HCT116 (cell line): ENCODE results near the gene HOXB9. TPM values are rescaled to one million over a fixed set of nuclear protein-coding genes. Genes with fewer than 3 reads are reported as not detected.

Experiments
- ATAC-seq: fragments of 200-7000 bp; cut with Tn5 transposase; 2 replicates; pipeline ENCODE4 v1.9.1; 2020; ENCODE audit warnings: mild to moderate bottlenecking, moderate library complexity
- BruUV-seq: library from RNA; stranded (reverse); fragments of 400-500 nt; replicated peaks from 2 replicates; lab custom pipeline; 2021; lab: Mats Ljungman, UMichigan
- CTCF ChIA-PET: fragments of 300-600 bp; sonication (Branson Sonifier 250); formaldehyde crosslinking; loops from one replicate; lab custom pipeline; 2021; ENCODE audit warnings: antibody characterized with exemption; lab: Charles Lee
- POLR2A ChIA-PET: fragments of 300-600, 350-600 bp; sonication (Branson Sonifier 250); formaldehyde crosslinking; loops from one replicate; lab custom pipeline; 2021; ENCODE audit warnings: antibody characterized with exemption; lab: Charles Lee
- RAD21 ChIA-PET, 2 experiments: fragments of 300-600 bp; sonication (Branson Sonifier 250); formaldehyde crosslinking; loops; one replicate each; lab custom pipeline; 2023; ENCODE audit warnings: low total read pairs in 2 of 2; ENCODE audit not compliant: uncharacterized antibody in 2 of 2, unreplicated experiment in 2 of 2, low non-redundant PET in 1 of 2; lab: Charles Lee
- DNase-seq: peaks from one replicate; pipeline ENCODE4 v3.0.0-alpha.2; 2010; ENCODE audit warnings: low read depth, low spot score
- H2AFZ ChIP-seq: fragments of 200-600 bp; shearing (Covaris generic), sonication (generic); 2 replicates; pipeline ENCODE4 v1.6.1; 2017; ENCODE audit warnings: low read depth, mixed run types, mixed read lengths, antibody characterized with exemption, low read length; ENCODE audit not compliant: poor library complexity, severe bottlenecking
- H3K27ac ChIP-seq: 2 replicates; pipeline ENCODE4 v1.5.1; 2012; ENCODE audit warnings: low read depth, low read length
- H3K27me3 ChIP-seq: fragments of 200-600 bp; sonication (generic); 2 replicates; pipeline ENCODE4 v1.6.1; 2016; ENCODE audit warnings: mixed run types, low read length, mixed read lengths; ENCODE audit not compliant: insufficient read depth
- H3K36me3 ChIP-seq, 2 experiments: fragments of 200-500 bp in 1 of 2; fragments of 200-600 bp in 1 of 2; sonication (Bioruptor generic) in 1 of 2; sonication (generic) in 1 of 2; 2 replicates each; pipeline versions ENCODE4 v1.5.1 to v1.6.1; 2014 to 2016; ENCODE audit warnings: low read length in 2 of 2, inconsistent platforms in 1 of 2, mixed read lengths in 1 of 2, mixed run types in 1 of 2; ENCODE audit not compliant: insufficient read depth in 2 of 2, control insufficient read depth in 1 of 2
- H3K4me1 ChIP-seq, 2 experiments: fragments of 200-600 bp in 1 of 2; sonication (generic) in 1 of 2; 2 replicates each; pipeline versions ENCODE4 v1.5.1 to v1.6.1; 2012 to 2017; ENCODE audit warnings: low read length in 2 of 2, inconsistent platforms in 1 of 2, mild to moderate bottlenecking in 1 of 2, mixed read lengths in 1 of 2, mixed run types in 1 of 2, moderate library complexity in 1 of 2; ENCODE audit not compliant: insufficient read depth in 2 of 2, control insufficient read depth in 1 of 2
- H3K4me2 ChIP-seq: fragments of 200-600 bp; sonication (generic); 2 replicates; pipeline ENCODE4 v1.6.1; 2017; ENCODE audit warnings: mixed run types, low read length, mixed read lengths
- H3K4me3 ChIP-seq, 2 experiments: fragments of 200-600 bp in 1 of 2; sonication (generic) in 1 of 2; replicated peaks in 1 of 2; 2 replicates each; pipeline ENCODE4 v1.5.1; 2011 to 2016; ENCODE audit warnings: low read length in 2 of 2, control low read depth in 1 of 2, low read depth in 1 of 2, mild to moderate bottlenecking in 1 of 2, mixed read lengths in 1 of 2, mixed run types in 1 of 2
- H3K79me2 ChIP-seq: fragments of 200-600 bp; sonication (generic); 2 replicates; pipeline ENCODE4 v1.6.1; 2017; ENCODE audit warnings: mild to moderate bottlenecking, mixed run types, low read length, moderate library complexity, mixed read lengths; ENCODE audit not compliant: insufficient read depth
- H3K9ac ChIP-seq: fragments of 200-600 bp; sonication (generic); 2 replicates; pipeline ENCODE4 v1.6.1; 2016; ENCODE audit warnings: low read length, mixed read lengths
- H3K9me2 ChIP-seq: fragments of 200-600 bp; sonication (generic), shearing (Covaris generic); 2 replicates; pipeline ENCODE4 v1.6.1; 2017; ENCODE audit warnings: mixed run types, mild to moderate bottlenecking, moderate library complexity; ENCODE audit not compliant: insufficient read depth
- H3K9me3 ChIP-seq, 2 experiments: fragments of 200-500 bp in 1 of 2; fragments of 200-600 bp in 1 of 2; sonication (Bioruptor generic) in 1 of 2; sonication (generic) in 1 of 2; 2 replicates each; pipeline ENCODE4 v1.6.1; 2014 to 2017; ENCODE audit warnings: low read length in 2 of 2, mixed read lengths in 2 of 2, inconsistent platforms in 1 of 2, low read depth in 1 of 2, mild to moderate bottlenecking in 1 of 2, mixed run types in 1 of 2, moderate library complexity in 1 of 2; ENCODE audit not compliant: control insufficient read depth in 1 of 2, insufficient read depth in 1 of 2
- H4K20me1 ChIP-seq: fragments of 200-600 bp; sonication (generic), shearing (Covaris generic); 2 replicates; pipeline ENCODE4 v1.6.1; 2017; ENCODE audit warnings: mixed run types, mild to moderate bottlenecking, moderate library complexity; ENCODE audit not compliant: insufficient read depth
- CBX3 ChIP-seq: IDR thresholded peaks from 2 replicates; pipeline ENCODE4 v1.6.1; 2012; ENCODE audit warnings: low read depth
- CEBPB ChIP-seq: IDR thresholded peaks from 2 replicates; pipeline ENCODE4 v1.6.1; 2012; ENCODE audit warnings: low read depth
- CTCF ChIP-seq, 3 experiments: fragments of 200-600 bp in 1 of 3; sonication (generic) in 1 of 3; IDR thresholded peaks in 2 of 3; conservative IDR thresholded peaks in 1 of 3; 2 replicates each; pipeline ENCODE4 v1.5.1; 2012 to 2017; ENCODE audit warnings: low read depth in 2 of 3, low read length in 2 of 3, antibody characterized with exemption in 1 of 3, borderline replicate concordance in 1 of 3, control low read depth in 1 of 3, mild to moderate bottlenecking in 1 of 3, mixed read lengths in 1 of 3, mixed run types in 1 of 3, moderate library complexity in 1 of 3; ENCODE audit not compliant: insufficient read depth in 1 of 3
- EGR1 ChIP-seq: IDR thresholded peaks from 2 replicates; pipeline ENCODE4 v1.6.1; 2012; ENCODE audit warnings: low read depth
- ELF1 ChIP-seq: IDR thresholded peaks from 2 replicates; pipeline ENCODE4 v1.6.1; 2012; ENCODE audit warnings: low read depth, borderline replicate concordance
- EZH2 ChIP-seq: fragments of 200-600 bp; sonication (generic); IDR thresholded peaks from 2 replicates; pipeline ENCODE4 v1.6.1; 2017; ENCODE audit warnings: antibody characterized with exemption, mixed run types
- EZH2phosphoT487 ChIP-seq: fragments of 200-600 bp; IDR thresholded peaks from 2 replicates; pipeline ENCODE4 v1.6.1; 2018; ENCODE audit warnings: antibody characterized with exemption, borderline replicate concordance
- JUND ChIP-seq: IDR thresholded peaks from 2 replicates; pipeline ENCODE4 v1.6.1; 2012
- MAX ChIP-seq: IDR thresholded peaks from 2 replicates; pipeline ENCODE4 v1.6.1; 2012
- POLR2A ChIP-seq: IDR thresholded peaks from 2 replicates; pipeline ENCODE4 v1.7.0; 2011; ENCODE audit warnings: borderline replicate concordance; ENCODE audit not compliant: insufficient read depth, insufficient read length; ENCODE audit errors: extremely low read depth
- POLR2AphosphoS5 ChIP-seq: IDR thresholded peaks from 2 replicates; pipeline ENCODE4 v1.6.1; 2011; ENCODE audit warnings: mild to moderate bottlenecking, low read depth, low read length, moderate library complexity
- RAD21 ChIP-seq: IDR thresholded peaks from 2 replicates; pipeline ENCODE4 v1.6.1; 2012; ENCODE audit warnings: low read depth, mild to moderate bottlenecking
- REST ChIP-seq: IDR thresholded peaks from 2 replicates; pipeline ENCODE4 v1.6.1; 2012; ENCODE audit warnings: low read depth
- SIN3A ChIP-seq: IDR thresholded peaks from 2 replicates; pipeline ENCODE4 v1.6.1; 2012; ENCODE audit warnings: low read depth
- SP1 ChIP-seq: IDR thresholded peaks from 2 replicates; pipeline ENCODE4 v1.6.1; 2012; ENCODE audit warnings: low read depth
- SRF ChIP-seq: IDR thresholded peaks from 2 replicates; pipeline ENCODE4 v1.6.1; 2012; ENCODE audit warnings: low read depth
- TCF7L2 ChIP-seq: IDR thresholded peaks from 2 replicates; pipeline ENCODE4 v1.7.0; 2011; ENCODE audit warnings: borderline replicate concordance, inconsistent platforms; ENCODE audit not compliant: insufficient read depth, insufficient read length; ENCODE audit errors: extremely low read depth
- YY1 ChIP-seq: IDR thresholded peaks from 2 replicates; pipeline ENCODE4 v1.6.1; 2011; ENCODE audit warnings: low read length, low read depth, moderate library complexity, mild to moderate bottlenecking; ENCODE audit not compliant: insufficient replicate concordance; ENCODE audit errors: extremely low read depth
- ZFX ChIP-seq: fragments of 450-650 bp; IDR thresholded peaks from 2 replicates; pipeline ENCODE4 v1.6.1; 2017
- ZNF274 ChIP-seq: fragments of 200-500 bp; sonication (Bioruptor generic); IDR thresholded peaks from 2 replicates; pipeline ENCODE4 v1.6.1; 2014; ENCODE audit warnings: mild to moderate bottlenecking, low read depth, low read length, inconsistent platforms
- intact Hi-C: fragments of 100-400 bp; cut with micrococcal nuclease; formaldehyde crosslinking; loops from 2 replicates; pipeline ENCODE4 v1.10.0; 2022
- total RNA-seq: library from RNA; stranded (reverse); gene quantifications from one replicate; pipeline ENCODE4 v1.2.1, GENCODE V29; 2021; ENCODE audit not compliant: unreplicated experiment

Gene HOXB9
- total RNA-seq, 1 experiment from 2014 or later, result 40.1 TPM

- ATAC-seq, result peak; percentile 84
- ChIA-PET RAD21 (no interaction called here), CTCF (interaction anchor here (0.8 to 0.9 kb wide), 2 partner anchors 10 to 238 kb away, joined by 3 to 4 read pairs; no protein-coding TSS in a partner anchor), POLR2A (no interaction called here)
- peak overlapping the region; percentile 90 for H3K4me2 ChIP-seq
- H3K27ac ChIP-seq, result peak overlapping the region; percentile 99
- H3K9me3 ChIP-seq, result no peaks in the 10 kb centered on the region
- peaks cover 0 to 15% of the 10 kb centered on the region in 2 experiments; a peak in 1 of 4 replicates for H3K36me3 ChIP-seq
- peak overlapping the region; percentile 96 for H3K4me3 ChIP-seq
- H3K4me1 ChIP-seq, result peaks cover 9 to 29% of the 10 kb centered on the region in 2 experiments; a peak in 3 of 4 replicates
- H3K27me3 ChIP-seq, result no peaks in the 10 kb centered on the region
- DNase-seq, result peak; percentile 53
- no peaks in the 10 kb centered on the region for H4K20me1 ChIP-seq
- H3K9ac ChIP-seq, result peak overlapping the region; percentile 94
- intact Hi-C loops, result no loop called here
- H3K79me2 ChIP-seq, result peaks cover 56% of the 10 kb centered on the region
- BruUV-seq, result no TSS peak
- peak overlapping the region; percentile 52 for H2AFZ ChIP-seq
- no peaks in the 10 kb centered on the region for H3K9me2 ChIP-seq
- TF ChIP-seq EZH2phosphoT487, result no peak
- no peak for TF ChIP-seq REST
- no peak for TF ChIP-seq JUND
- TF ChIP-seq ELF1, result no peak
- TF ChIP-seq YY1, result peak; percentile 65
- TF ChIP-seq CBX3, result peak; percentile 54; the same call in 1 of the 2 replicates
- no peak for TF ChIP-seq CTCF (IDR thresholded peaks at IDR 0.05 in 2 of 3, conservative IDR thresholded peaks at IDR 0.05 in 1 of 3; ENCODE audit: borderline replicate concordance in 1 of 3, insufficient read depth in 1 of 3, low read depth in 2 of 3, low read length in 2 of 3)
- no peak for TF ChIP-seq RAD21
- TF ChIP-seq CEBPB, result no peak
- peak; percentile 87 for TF ChIP-seq SIN3A
- TF ChIP-seq ZNF274, result no peak
- TF ChIP-seq ZFX, result peak; percentile 96
- peak; percentile 64; the same call in 1 of the 2 replicates for TF ChIP-seq POLR2AphosphoS5
- peak; percentile 31 for TF ChIP-seq TCF7L2
- TF ChIP-seq MAX, result peak; percentile 81
- no peak for TF ChIP-seq EZH2
- TF ChIP-seq SRF, result no peak
- no peak for TF ChIP-seq POLR2A
- peak; percentile 76 for TF ChIP-seq EGR1
- 0 out of 2 replicates have a peak, but pooled peaks have one; percentile 43 for TF ChIP-seq SP1
Measured at GRCh38 chr17:48646183-48647102, 20.3 kb upstream of the HOXB9 start.
